GM12878 (cell line): ENCODE data around the gene CRYAA. TPM values are rescaled to one million over a fixed set of nuclear protein-coding genes. Genes with fewer than 3 reads are reported as not detected.

Source experiments
- ATAC-seq: fragments of 200-7000 bp; cut with Tn5 transposase; 3 replicates; pipeline ENCODE4 v1.9.1; 2020; ENCODE audit warnings: mild to moderate bottlenecking, moderate library complexity
- BruUV-seq: library from RNA; stranded (reverse); fragments of 400-500 nt; replicated peaks from 2 replicates; lab custom pipeline; 2021; lab: Mats Ljungman, UMichigan
- CTCF ChIA-PET: fragments of 300-600 bp; sonication (Branson Sonifier 250); formaldehyde crosslinking; extraction: SDS; loops from one replicate; lab custom pipeline; 2021; ENCODE audit warnings: inconsistent platforms; lab: Yijun Ruan, JAX
- POLR2A ChIA-PET: fragments of 350-600 bp; formaldehyde crosslinking; extraction: SDS; loops from one replicate; lab custom pipeline; 2021; ENCODE audit warnings: inconsistent platforms; lab: Charles Lee
- RAD21 ChIA-PET: fragments of 300-600 bp; sonication (Branson Sonifier 250); formaldehyde crosslinking; loops from one replicate; lab custom pipeline; 2023; ENCODE audit warnings: antibody characterized with exemption; ENCODE audit not compliant: unreplicated experiment; lab: Charles Lee
- SMC1A ChIA-PET: fragments of 300-600 bp; sonication (Branson Sonifier 250); formaldehyde crosslinking; loops from one replicate; lab custom pipeline; 2023; ENCODE audit not compliant: unreplicated experiment, uncharacterized antibody; lab: Charles Lee
- DNase-seq: peaks from one replicate; pipeline ENCODE4 v3.0.0-alpha.2; 2011; ENCODE audit warnings: low read depth, low spot score
- FAIRE-seq: peaks from 3 replicates; lab custom pipeline; 2011; peaks lifted over from hg19 to GRCh38; lab: Jason Lieb, UNC
- H2AFZ ChIP-seq: 2 replicates; pipeline ENCODE4 v1.6.0; 2011; ENCODE audit warnings: low read depth, low read length, control low read depth; ENCODE audit not compliant: control insufficient read depth
- H3K27ac ChIP-seq: 2 replicates; pipeline ENCODE4 v1.5.1; 2011; ENCODE audit warnings: control low read depth; ENCODE audit not compliant: control insufficient read depth, insufficient read depth
- H3K27me3 ChIP-seq, 2 experiments: replicated peaks in 1 of 2; 2 replicates each; pipeline versions ENCODE4 v1.6.0 to v1.6.1; 2011; ENCODE audit warnings: low read length in 1 of 2; ENCODE audit not compliant: control insufficient read depth in 2 of 2, insufficient read depth in 2 of 2
- H3K36me3 ChIP-seq, 2 experiments: 2 replicates each; pipeline ENCODE4 v1.5.1; 2011; ENCODE audit warnings: low read length in 1 of 2; ENCODE audit not compliant: control insufficient read depth in 2 of 2, insufficient read depth in 2 of 2
- H3K4me1 ChIP-seq: 2 replicates; pipeline ENCODE4 v1.6.1; 2011; ENCODE audit warnings: mild to moderate bottlenecking, low read length, moderate library complexity, mixed read lengths; ENCODE audit not compliant: control insufficient read depth, insufficient read depth
- H3K4me2 ChIP-seq: 2 replicates; pipeline ENCODE4 v1.6.0; 2011; ENCODE audit warnings: control low read depth; ENCODE audit not compliant: control insufficient read depth, insufficient read depth
- H3K4me3 ChIP-seq: fragments of 200-600 bp; sonication (generic); 2 replicates; pipeline ENCODE4 v1.5.1; 2016
- H3K79me2 ChIP-seq: 2 replicates; pipeline ENCODE4 v1.6.0; 2011; ENCODE audit warnings: low read length; ENCODE audit not compliant: control insufficient read depth, insufficient read depth
- H3K9ac ChIP-seq: 2 replicates; pipeline ENCODE4 v1.8.0; 2011; ENCODE audit warnings: low read length, control low read depth, mixed read lengths; ENCODE audit not compliant: control insufficient read depth, insufficient read depth
- H3K9me3 ChIP-seq: replicated peaks from 3 replicates; pipeline ENCODE4 v1.5.1; 2011; ENCODE audit warnings: mild to moderate bottlenecking, low read length; ENCODE audit not compliant: control insufficient read depth, insufficient read depth
- H4K20me1 ChIP-seq: 2 replicates; pipeline ENCODE4 v1.6.0; 2011; ENCODE audit not compliant: control insufficient read depth, insufficient read depth
- CBX3 ChIP-seq: fragments of 200-600 bp; sonication (generic); IDR thresholded peaks from 2 replicates; pipeline ENCODE4 v1.6.1; 2016; ENCODE audit warnings: low read depth, borderline replicate concordance
- EZH2 ChIP-seq: IDR thresholded peaks from 2 replicates; pipeline ENCODE4 v1.6.1; 2012; ENCODE audit warnings: low read depth, mild to moderate bottlenecking, control low read depth, inconsistent platforms, low read length, borderline replicate concordance; ENCODE audit not compliant: control insufficient read depth
- GABPA ChIP-seq: IDR thresholded peaks from 2 replicates; pipeline ENCODE4 v1.6.1; 2014; ENCODE audit warnings: antibody characterized with exemption, low read depth, mild to moderate bottlenecking, inconsistent platforms
- HDGF ChIP-seq: fragments of 450-650 bp; IDR thresholded peaks from 2 replicates; pipeline ENCODE4 v1.6.1; 2016; ENCODE audit warnings: antibody characterized with exemption
- IKZF2 ChIP-seq, 2 experiments: fragments of 450-650 bp; IDR thresholded peaks; 2 replicates each; pipeline ENCODE4 v1.6.1; 2017; ENCODE audit warnings: mild to moderate bottlenecking in 2 of 2, moderate library complexity in 2 of 2
- MTA2 ChIP-seq: fragments of 450-650 bp; IDR thresholded peaks from 2 replicates; pipeline ENCODE4 v1.6.1; 2016; ENCODE audit warnings: low read depth, mild to moderate bottlenecking, moderate library complexity
- MXI1 ChIP-seq: fragments of 150-350 bp; IDR thresholded peaks from 2 replicates; pipeline ENCODE4 v1.6.1; 2011; ENCODE audit warnings: low read depth, mild to moderate bottlenecking, inconsistent platforms, low read length, improper control_type of control experiment
- NFIC ChIP-seq: IDR thresholded peaks from 2 replicates; pipeline ENCODE4 v1.6.1; 2012; ENCODE audit warnings: low read depth, mild to moderate bottlenecking, inconsistent platforms, low read length, moderate library complexity
- NR2F1 ChIP-seq: fragments of 450-650 bp; conservative IDR thresholded peaks from 2 replicates; pipeline ENCODE4 v1.6.1; 2017; ENCODE audit warnings: mild to moderate bottlenecking
- RAD21 ChIP-seq: IDR thresholded peaks from 2 replicates; pipeline ENCODE4 v1.6.1; 2011; ENCODE audit warnings: mild to moderate bottlenecking, low read depth, low read length, moderate library complexity; ENCODE audit not compliant: insufficient read depth
- RFX5 ChIP-seq: IDR thresholded peaks from 2 replicates; pipeline ENCODE4 v1.6.1; 2011; ENCODE audit warnings: low read depth, low read length, improper control_type of control experiment
- ZNF384 ChIP-seq: IDR thresholded peaks from 2 replicates; pipeline ENCODE4 v1.6.1; 2012; ENCODE audit warnings: low read depth, mild to moderate bottlenecking, low read length, improper control_type of control experiment, borderline replicate concordance
- ZSCAN29 ChIP-seq: fragments of 450-650 bp; IDR thresholded peaks from 2 replicates; pipeline ENCODE4 v1.6.1; 2017; ENCODE audit warnings: mild to moderate bottlenecking, moderate library complexity
- WGBS: methylation state at CpG from one replicate; pipeline ENCODE4 v1.1.6; 2016; ENCODE audit warnings: low lambda C conversion rate; ENCODE audit not compliant: insufficient replicate concordance, insufficient coverage; ENCODE audit errors: missing lambda C conversion rate; 5-methylcytosine and 5-hydroxymethylcytosine counted together
- in situ Hi-C: fragments of 300-500 bp; cut with MboI; formaldehyde crosslinking; loops from 9 replicates; pipeline ENCODE4 v1.14.3; 2018; ENCODE audit warnings: mixed read lengths
- intact Hi-C: fragments of 100-400 bp; cut with micrococcal nuclease; formaldehyde crosslinking; loops from one replicate; pipeline ENCODE4 v1.14.2; 2022; ENCODE audit not compliant: unreplicated experiment
- polyA plus RNA-seq, 11 experiments: library from polyadenylated mRNA; depleted of rRNA in 4 of 11; unstranded in 6 of 11; stranded (reverse) in 5 of 11; fragments of >200 nt; fragmentation: Nextera tagmentation in 4 of 11; fragmentation: Illumina TruSeq in 1 of 11; extraction: Ambion mirVana in 4 of 11; extraction: Trizol in 1 of 11; gene quantifications; 1 replicate in 1 of 11; 2 replicates in 10 of 11; pipeline versions ENCODE4 v1.2.1 to v1.2.3, GENCODE V29; 2011 to 2016; ENCODE audit warnings: inconsistent platforms in 2 of 11, missing spikeins in 2 of 11, low read depth in 1 of 11
- total RNA-seq, 4 experiments: library from RNA; depleted of rRNA in 3 of 4; stranded (reverse); fragments of >200 nt in 3 of 4; fragmentation: Illumina TruSeq in 1 of 4; extraction: Trizol in 1 of 4; gene quantifications; 2 replicates each; pipeline versions ENCODE4 v1.2.1 to v1.2.3, GENCODE V29; 2013 to 2021
- TF ChIP-seq, protein P1 (sequence below): fragments of 450-650 bp; IDR thresholded peaks from 2 replicates; pipeline ENCODE4 v1.6.1; 2014; ENCODE audit warnings: mild to moderate bottlenecking
- TF ChIP-seq, protein P2 (sequence below): fragments of 450-650 bp; IDR thresholded peaks from 2 replicates; pipeline ENCODE4 v1.6.1; 2017; ENCODE audit warnings: mild to moderate bottlenecking, moderate library complexity

The CRYAA gene
- total and polyA plus RNA-seq, 10 of the 15 experiments (the other 5 are each of a cell fraction or from before 2014, with no cell fraction given), result not detected

DNA sequence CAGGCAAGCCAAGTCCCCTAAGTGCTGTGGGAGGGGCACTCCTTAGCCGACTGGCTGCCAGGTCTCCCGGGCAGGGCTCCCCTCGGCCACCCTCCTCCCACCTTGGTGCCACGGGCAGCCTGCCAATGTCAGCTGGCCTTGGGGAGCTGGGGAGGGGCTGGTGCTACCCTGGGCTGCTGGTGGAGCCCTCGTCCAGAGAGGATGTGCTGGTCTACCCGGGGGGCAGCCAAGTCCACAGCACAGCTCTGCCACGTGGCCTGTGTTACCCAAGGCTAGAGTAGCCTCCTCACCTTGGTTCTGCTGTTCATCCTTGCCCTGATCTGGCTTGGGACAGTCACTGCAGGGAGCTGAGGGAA is 42.9 kb downstream of the CRYAA start:
- no peak overlapping the region for H3K4me3 ChIP-seq
- POLR2A ChIA-PET, result no interaction called here
- RAD21 ChIA-PET, result no interaction called here
- BruUV-seq, result no TSS peak
- CTCF ChIA-PET, result no interaction called here
- H3K27ac ChIP-seq, result no peak overlapping the region
- H3K4me1 ChIP-seq, result no peaks in the 10 kb centered on the region
- WGBS, result 16% methylated on average over 7 of the region's 7 CpGs
- H4K20me1 ChIP-seq, result no peaks in the 10 kb centered on the region
- H3K27me3 ChIP-seq, result no peaks in the 10 kb centered on the region
- H3K36me3 ChIP-seq, result no peaks in the 10 kb centered on the region
- FAIRE-seq (no peak), ATAC-seq (no peak), DNase-seq (no peak)
- no peak for TF ChIP-seq EZH2
- TF ChIP-seq IKZF2 (IDR thresholded peaks at IDR 0.05), result no peak
- no peak for TF ChIP-seq RAD21
- no peak for TF ChIP-seq GABPA
- TF ChIP-seq, protein P1, sequence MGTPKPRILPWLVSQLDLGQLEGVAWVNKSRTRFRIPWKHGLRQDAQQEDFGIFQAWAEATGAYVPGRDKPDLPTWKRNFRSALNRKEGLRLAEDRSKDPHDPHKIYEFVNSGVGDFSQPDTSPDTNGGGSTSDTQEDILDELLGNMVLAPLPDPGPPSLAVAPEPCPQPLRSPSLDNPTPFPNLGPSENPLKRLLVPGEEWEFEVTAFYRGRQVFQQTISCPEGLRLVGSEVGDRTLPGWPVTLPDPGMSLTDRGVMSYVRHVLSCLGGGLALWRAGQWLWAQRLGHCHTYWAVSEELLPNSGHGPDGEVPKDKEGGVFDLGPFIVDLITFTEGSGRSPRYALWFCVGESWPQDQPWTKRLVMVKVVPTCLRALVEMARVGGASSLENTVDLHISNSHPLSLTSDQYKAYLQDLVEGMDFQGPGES, result no peak
- no peak for TF ChIP-seq MXI1
- no peak for TF ChIP-seq CBX3
- TF ChIP-seq, protein P2, sequence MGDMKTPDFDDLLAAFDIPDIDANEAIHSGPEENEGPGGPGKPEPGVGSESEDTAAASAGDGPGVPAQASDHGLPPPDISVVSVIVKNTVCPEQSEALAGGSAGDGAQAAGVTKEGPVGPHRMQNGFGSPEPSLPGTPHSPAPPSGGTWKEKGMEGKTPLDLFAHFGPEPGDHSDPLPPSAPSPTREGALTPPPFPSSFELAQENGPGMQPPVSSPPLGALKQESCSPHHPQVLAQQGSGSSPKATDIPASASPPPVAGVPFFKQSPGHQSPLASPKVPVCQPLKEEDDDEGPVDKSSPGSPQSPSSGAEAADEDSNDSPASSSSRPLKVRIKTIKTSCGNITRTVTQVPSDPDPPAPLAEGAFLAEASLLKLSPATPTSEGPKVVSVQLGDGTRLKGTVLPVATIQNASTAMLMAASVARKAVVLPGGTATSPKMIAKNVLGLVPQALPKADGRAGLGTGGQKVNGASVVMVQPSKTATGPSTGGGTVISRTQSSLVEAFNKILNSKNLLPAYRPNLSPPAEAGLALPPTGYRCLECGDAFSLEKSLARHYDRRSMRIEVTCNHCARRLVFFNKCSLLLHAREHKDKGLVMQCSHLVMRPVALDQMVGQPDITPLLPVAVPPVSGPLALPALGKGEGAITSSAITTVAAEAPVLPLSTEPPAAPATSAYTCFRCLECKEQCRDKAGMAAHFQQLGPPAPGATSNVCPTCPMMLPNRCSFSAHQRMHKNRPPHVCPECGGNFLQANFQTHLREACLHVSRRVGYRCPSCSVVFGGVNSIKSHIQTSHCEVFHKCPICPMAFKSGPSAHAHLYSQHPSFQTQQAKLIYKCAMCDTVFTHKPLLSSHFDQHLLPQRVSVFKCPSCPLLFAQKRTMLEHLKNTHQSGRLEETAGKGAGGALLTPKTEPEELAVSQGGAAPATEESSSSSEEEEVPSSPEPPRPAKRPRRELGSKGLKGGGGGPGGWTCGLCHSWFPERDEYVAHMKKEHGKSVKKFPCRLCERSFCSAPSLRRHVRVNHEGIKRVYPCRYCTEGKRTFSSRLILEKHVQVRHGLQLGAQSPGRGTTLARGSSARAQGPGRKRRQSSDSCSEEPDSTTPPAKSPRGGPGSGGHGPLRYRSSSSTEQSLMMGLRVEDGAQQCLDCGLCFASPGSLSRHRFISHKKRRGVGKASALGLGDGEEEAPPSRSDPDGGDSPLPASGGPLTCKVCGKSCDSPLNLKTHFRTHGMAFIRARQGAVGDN, result no peak
- TF ChIP-seq HDGF, result no peak
- no peak for TF ChIP-seq ZSCAN29
- TF ChIP-seq RFX5, result no peak
- TF ChIP-seq MTA2, result no peak
- TF ChIP-seq NFIC, result no peak
- no peak for TF ChIP-seq NR2F1
- TF ChIP-seq ZNF384, result no peak
- no peaks in the 10 kb centered on the region for H3K79me2 ChIP-seq
- H3K9ac ChIP-seq, result no peak overlapping the region
- no peak overlapping the region for H2AFZ ChIP-seq
- intact Hi-C loops, result no loop called here
- no peak overlapping the region for H3K4me2 ChIP-seq
- H3K9me3 ChIP-seq, result no peaks in the 10 kb centered on the region; the same call in 2 of the 3 replicates
- SMC1A ChIA-PET, result no interaction called here
- in situ Hi-C loops, result no loop called here
